A549 (cell line): ENCODE measurements around the gene SYCE3. TPM values are rescaled to one million over a fixed set of nuclear protein-coding genes. Genes with fewer than 3 reads are reported as not detected.

ENCODE experiments used
- ATAC-seq, 2 experiments: fragments of 200-7000 bp in 1 of 2; fragments of >200 bp in 1 of 2; cut with Nextera tagmentation in 1 of 2; cut with Tn5 transposase in 1 of 2; 3 replicates each; pipeline versions ENCODE4 v1.8.0 to v1.9.1; 2018 to 2020; ENCODE audit warnings: mild to moderate bottlenecking in 1 of 2, moderate library complexity in 1 of 2
- CTCF ChIA-PET: fragments of 300-600 bp; sonication (Branson Sonifier 250); formaldehyde crosslinking; extraction: SDS; loops from one replicate; lab custom pipeline; 2021; ENCODE audit warnings: antibody characterized with exemption, inconsistent platforms; lab: Yijun Ruan, JAX
- POLR2A ChIA-PET: fragments of 350-600 bp; formaldehyde crosslinking; extraction: SDS; loops from one replicate; lab custom pipeline; 2021; ENCODE audit warnings: antibody characterized with exemption, inconsistent platforms; lab: Yijun Ruan, JAX
- DNase-seq, 2 experiments: peaks; one replicate each; pipeline versions ENCODE4 v3.0.0 to v3.0.0-alpha.2; 2011 to 2016; ENCODE audit warnings: low read depth in 1 of 2, low spot score in 1 of 2
- FAIRE-seq: peaks from 2 replicates; lab custom pipeline; 2011; peaks lifted over from hg19 to GRCh38; lab: Jason Lieb, UNC
- H3K27ac ChIP-seq, 2 experiments: fragments of >200 bp; sonication (Bioruptor Twin); formaldehyde crosslinking; 3 replicates each; pipeline ENCODE4 v1.5.1; 2016 to 2017
- H3K4me1 ChIP-seq: fragments of >200 bp; sonication (Bioruptor Twin); formaldehyde crosslinking; 3 replicates; pipeline ENCODE4 v1.6.1; 2016
- H3K4me2 ChIP-seq: fragments of >200 bp; sonication (Bioruptor Twin); formaldehyde crosslinking; 3 replicates; pipeline ENCODE4 v1.6.1; 2016
- H3K4me3 ChIP-seq: fragments of >200 bp; sonication (Bioruptor Twin); formaldehyde crosslinking; 3 replicates; pipeline ENCODE4 v1.5.1; 2016
- H3K9me3 ChIP-seq: fragments of >200 bp; sonication (Bioruptor Twin); formaldehyde crosslinking; 3 replicates; pipeline ENCODE4 v1.6.1; 2016
- BHLHE40 ChIP-seq: IDR thresholded peaks from 2 replicates; pipeline ENCODE4 v1.6.1; 2012; ENCODE audit warnings: low read depth, low read length, inconsistent platforms
- E2F6 ChIP-seq: IDR thresholded peaks from 2 replicates; pipeline ENCODE4 v1.6.1; 2012; ENCODE audit warnings: low read depth, borderline replicate concordance
- EHF ChIP-seq: fragments of 250-450 bp; sonication (Bioruptor Pico); IDR thresholded peaks from 2 replicates; pipeline ENCODE4 v1.5.0; 2020; ENCODE audit warnings: mild to moderate bottlenecking
- FOSB ChIP-seq: fragments of 250-450 bp; sonication (Bioruptor Pico); IDR thresholded peaks from 2 replicates; pipeline ENCODE4 v1.5.0; 2020; ENCODE audit warnings: mild to moderate bottlenecking, moderate library complexity
- FOSL2 ChIP-seq, 2 experiments: fragments of 450-650 bp in 1 of 2; fragments of >200 bp in 1 of 2; sonication (Bioruptor Twin) in 1 of 2; formaldehyde crosslinking; IDR thresholded peaks; 2 replicates each; pipeline versions ENCODE4 v1.5.0 to v1.6.1; 2016 to 2020; ENCODE audit warnings: mild to moderate bottlenecking in 1 of 2, moderate library complexity in 1 of 2
- HES2 ChIP-seq: fragments of >200 bp; sonication (Bioruptor Twin); formaldehyde crosslinking; IDR thresholded peaks from 2 replicates; pipeline ENCODE4 v1.6.1; 2016
- HMGXB4 ChIP-seq: fragments of 250-450 bp; sonication (Bioruptor Pico); IDR thresholded peaks from 2 replicates; pipeline ENCODE4 v1.5.0; 2021; ENCODE audit warnings: mild to moderate bottlenecking, moderate library complexity, borderline replicate concordance
- HOXB13 ChIP-seq: fragments of 250-450 bp; sonication (Bioruptor Pico); IDR thresholded peaks from 2 replicates; pipeline ENCODE4 v1.5.0; 2020; ENCODE audit warnings: low read depth, mild to moderate bottlenecking, moderate library complexity
- JUNB ChIP-seq: fragments of >200 bp; sonication (Bioruptor Twin); formaldehyde crosslinking; IDR thresholded peaks from 2 replicates; pipeline ENCODE4 v1.6.1; 2016
- KDM1A ChIP-seq: fragments of 200-600 bp; sonication (generic); IDR thresholded peaks from 2 replicates; pipeline ENCODE4 v1.6.1; 2016; ENCODE audit warnings: low read depth, mild to moderate bottlenecking
- NPAS2 ChIP-seq: fragments of 250-450 bp; sonication (Bioruptor Pico); IDR thresholded peaks from 2 replicates; pipeline ENCODE4 v1.8.0; 2022; ENCODE audit warnings: mild to moderate bottlenecking, moderate library complexity, borderline replicate concordance
- NR3C1 ChIP-seq: fragments of >200 bp; sonication (Bioruptor Twin); formaldehyde crosslinking; IDR thresholded peaks from 3 replicates; pipeline ENCODE4 v1.6.1; 2017
- PHF8 ChIP-seq: fragments of 200-600 bp; sonication (generic); IDR thresholded peaks from 2 replicates; pipeline ENCODE4 v1.6.1; 2016; ENCODE audit warnings: low read depth, mild to moderate bottlenecking, antibody characterized with exemption, moderate library complexity, borderline replicate concordance
- POLR2AphosphoS2 ChIP-seq: conservative IDR thresholded peaks from 2 replicates; pipeline ENCODE4 v1.6.1; 2012; ENCODE audit warnings: low read length, improper control_type of control experiment, inconsistent platforms
- RARB ChIP-seq: fragments of 250-450 bp; sonication (Bioruptor Pico); IDR thresholded peaks from 2 replicates; pipeline ENCODE4 v1.8.0; 2021; ENCODE audit warnings: mild to moderate bottlenecking, moderate library complexity
- RFX5 ChIP-seq: fragments of 450-650 bp; IDR thresholded peaks from 2 replicates; pipeline ENCODE4 v1.7.1; 2014; ENCODE audit warnings: antibody characterized with exemption, mild to moderate bottlenecking, moderate library complexity
- SREBF2 ChIP-seq: fragments of 450-650 bp; IDR thresholded peaks from 2 replicates; pipeline ENCODE4 v1.6.1; 2014; ENCODE audit warnings: mild to moderate bottlenecking, moderate library complexity
- TP53 ChIP-seq: fragments of 250-450 bp; sonication (Bioruptor Pico); IDR thresholded peaks from 2 replicates; pipeline ENCODE4 v1.5.0; 2021; ENCODE audit warnings: mild to moderate bottlenecking, moderate library complexity
- ZFP36 ChIP-seq: fragments of 450-650 bp; IDR thresholded peaks from 2 replicates; pipeline ENCODE4 v1.6.1; 2014; ENCODE audit warnings: borderline replicate concordance; ENCODE audit not compliant: partially characterized antibody
- ZNF302 ChIP-seq: fragments of 250-450 bp; sonication (Bioruptor Pico); IDR thresholded peaks from 2 replicates; pipeline ENCODE4 v1.9.0; 2021; ENCODE audit warnings: inconsistent platforms, mild to moderate bottlenecking, moderate library complexity
- ZSCAN20 ChIP-seq: fragments of 250-450 bp; sonication (Bioruptor Pico); IDR thresholded peaks from 2 replicates; pipeline ENCODE4 v1.8.0; 2022; ENCODE audit warnings: mild to moderate bottlenecking, moderate library complexity
- WGBS: methylation state at CpG from one replicate; pipeline ENCODE4 v1.1.6; 2017; ENCODE audit errors: missing lambda C conversion rate; 5-methylcytosine and 5-hydroxymethylcytosine counted together
- polyA plus RNA-seq, 4 experiments: library from polyadenylated mRNA; depleted of rRNA in 3 of 4; stranded (reverse); fragments of >200 nt; fragmentation: RNase III in 1 of 4; extraction: RNeasy Plus Mini Kit Qiagen cat#74134 plus additional on column Dnase treatment in 1 of 4; gene quantifications; 2 replicates in 3 of 4; 3 replicates in 1 of 4; pipeline ENCODE4 v1.2.3, GENCODE V29; 2011 to 2017
- TF ChIP-seq, protein P1 (sequence below): fragments of 200-600 bp; sonication (generic); IDR thresholded peaks from 2 replicates; pipeline ENCODE4 v1.6.1; 2016; ENCODE audit warnings: antibody characterized with exemption, mild to moderate bottlenecking, moderate library complexity
- TF ChIP-seq, protein P2 (sequence below): fragments of >200 bp; sonication (Bioruptor Twin); formaldehyde crosslinking; IDR thresholded peaks from 3 replicates; pipeline ENCODE4 v1.5.1; 2016
- TF ChIP-seq, protein P3 (sequence below): fragments of 150-350 bp; IDR thresholded peaks from 2 replicates; pipeline ENCODE4 v1.6.1; 2014; ENCODE audit warnings: low read depth, mild to moderate bottlenecking, low read length

SYCE3 gene
- polyA plus RNA-seq, 2 of the 4 experiments (the other 2 are of a cell fraction), result 0.45 to 0.59 TPM

DNA sequence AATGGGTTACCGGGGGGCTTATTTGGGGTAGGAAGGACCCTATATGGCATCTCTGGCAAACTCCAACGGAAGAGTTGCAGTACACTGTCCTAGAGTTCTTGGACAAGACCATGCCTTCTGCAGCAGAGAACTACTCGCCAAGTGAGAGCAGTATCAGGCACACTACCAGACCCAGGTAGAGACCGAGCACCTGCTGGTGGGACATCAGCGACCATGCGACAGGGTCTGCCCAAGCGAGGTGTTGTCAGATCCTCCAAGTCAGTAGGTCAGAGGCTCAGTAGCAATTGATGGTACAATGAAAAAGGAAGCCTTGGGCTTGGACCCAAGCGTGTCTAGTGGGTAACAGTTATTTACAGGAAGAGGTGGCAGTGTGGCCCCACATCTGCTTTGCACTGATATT is 23.1 kb upstream of the SYCE3 start:
- ATAC-seq, result no peak
- DNase-seq, result no peak
- POLR2A ChIA-PET, result no interaction called here

DNA sequence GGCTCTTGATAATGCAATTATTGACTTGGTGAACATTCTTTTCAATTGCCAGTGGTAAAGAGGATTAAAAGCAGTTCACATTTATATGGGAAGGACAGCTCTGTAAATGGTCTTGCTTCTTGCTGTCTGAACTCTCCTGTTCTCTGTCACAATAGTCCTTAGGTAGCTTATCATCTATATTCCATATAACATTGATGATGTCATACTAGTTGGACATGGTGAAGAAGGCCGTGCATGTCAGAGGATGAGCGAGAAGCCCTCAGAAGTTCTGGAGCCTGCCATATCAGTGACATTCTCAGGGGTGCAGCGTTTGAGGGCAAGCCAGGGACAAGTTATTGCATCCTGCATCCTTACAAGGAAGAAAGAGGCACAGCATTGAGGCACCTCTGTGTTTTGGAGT is 22.5 kb upstream of the SYCE3 start:
- CTCF ChIA-PET, result no interaction called here
- WGBS, result 87% methylated on average over 3 of the region's 3 CpGs
- TF ChIP-seq JUNB (no peak), BHLHE40 (no peak), SREBF2 (no peak), HMGXB4 (CRISPR knock-in tag) (no peak), KDM1A (no peak), E2F6 (no peak), POLR2AphosphoS2 (no peak), RARB (CRISPR knock-in tag) (no peak)
- TF ChIP-seq, protein P1, sequence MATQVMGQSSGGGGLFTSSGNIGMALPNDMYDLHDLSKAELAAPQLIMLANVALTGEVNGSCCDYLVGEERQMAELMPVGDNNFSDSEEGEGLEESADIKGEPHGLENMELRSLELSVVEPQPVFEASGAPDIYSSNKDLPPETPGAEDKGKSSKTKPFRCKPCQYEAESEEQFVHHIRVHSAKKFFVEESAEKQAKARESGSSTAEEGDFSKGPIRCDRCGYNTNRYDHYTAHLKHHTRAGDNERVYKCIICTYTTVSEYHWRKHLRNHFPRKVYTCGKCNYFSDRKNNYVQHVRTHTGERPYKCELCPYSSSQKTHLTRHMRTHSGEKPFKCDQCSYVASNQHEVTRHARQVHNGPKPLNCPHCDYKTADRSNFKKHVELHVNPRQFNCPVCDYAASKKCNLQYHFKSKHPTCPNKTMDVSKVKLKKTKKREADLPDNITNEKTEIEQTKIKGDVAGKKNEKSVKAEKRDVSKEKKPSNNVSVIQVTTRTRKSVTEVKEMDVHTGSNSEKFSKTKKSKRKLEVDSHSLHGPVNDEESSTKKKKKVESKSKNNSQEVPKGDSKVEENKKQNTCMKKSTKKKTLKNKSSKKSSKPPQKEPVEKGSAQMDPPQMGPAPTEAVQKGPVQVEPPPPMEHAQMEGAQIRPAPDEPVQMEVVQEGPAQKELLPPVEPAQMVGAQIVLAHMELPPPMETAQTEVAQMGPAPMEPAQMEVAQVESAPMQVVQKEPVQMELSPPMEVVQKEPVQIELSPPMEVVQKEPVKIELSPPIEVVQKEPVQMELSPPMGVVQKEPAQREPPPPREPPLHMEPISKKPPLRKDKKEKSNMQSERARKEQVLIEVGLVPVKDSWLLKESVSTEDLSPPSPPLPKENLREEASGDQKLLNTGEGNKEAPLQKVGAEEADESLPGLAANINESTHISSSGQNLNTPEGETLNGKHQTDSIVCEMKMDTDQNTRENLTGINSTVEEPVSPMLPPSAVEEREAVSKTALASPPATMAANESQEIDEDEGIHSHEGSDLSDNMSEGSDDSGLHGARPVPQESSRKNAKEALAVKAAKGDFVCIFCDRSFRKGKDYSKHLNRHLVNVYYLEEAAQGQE, result no peak

More for the DNA sequence above, 23.1 kb upstream of the SYCE3 start:
- no peak overlapping the region for H3K4me3 ChIP-seq
- no peak for FAIRE-seq
- no peak overlapping the region for H3K27ac ChIP-seq
- 83% methylated on average over 7 of the region's 8 CpGs for WGBS
- H3K9me3 ChIP-seq, result no peaks in the 10 kb centered on the region
- H3K4me2 ChIP-seq, result no peak overlapping the region
- TF ChIP-seq HES2 (no peak), RARB (CRISPR knock-in tag) (no peak), TP53 (CRISPR knock-in tag) (no peak), PHF8 (no peak), ZFP36 (no peak), ZNF302 (CRISPR knock-in tag) (no peak), RFX5 (no peak), EHF (CRISPR knock-in tag) (no peak), NR3C1 (no peak), NPAS2 (CRISPR knock-in tag) (no peak), KDM1A (no peak), HOXB13 (CRISPR knock-in tag) (no peak), FOSL2 (IDR thresholded peaks at IDR 0.05) (no peak), FOSL2 (CRISPR knock-in tag; IDR thresholded peaks at IDR 0.05) (no peak), JUNB (no peak), ZSCAN20 (no peak), FOSB (CRISPR knock-in tag) (no peak)
- TF ChIP-seq, protein P2, sequence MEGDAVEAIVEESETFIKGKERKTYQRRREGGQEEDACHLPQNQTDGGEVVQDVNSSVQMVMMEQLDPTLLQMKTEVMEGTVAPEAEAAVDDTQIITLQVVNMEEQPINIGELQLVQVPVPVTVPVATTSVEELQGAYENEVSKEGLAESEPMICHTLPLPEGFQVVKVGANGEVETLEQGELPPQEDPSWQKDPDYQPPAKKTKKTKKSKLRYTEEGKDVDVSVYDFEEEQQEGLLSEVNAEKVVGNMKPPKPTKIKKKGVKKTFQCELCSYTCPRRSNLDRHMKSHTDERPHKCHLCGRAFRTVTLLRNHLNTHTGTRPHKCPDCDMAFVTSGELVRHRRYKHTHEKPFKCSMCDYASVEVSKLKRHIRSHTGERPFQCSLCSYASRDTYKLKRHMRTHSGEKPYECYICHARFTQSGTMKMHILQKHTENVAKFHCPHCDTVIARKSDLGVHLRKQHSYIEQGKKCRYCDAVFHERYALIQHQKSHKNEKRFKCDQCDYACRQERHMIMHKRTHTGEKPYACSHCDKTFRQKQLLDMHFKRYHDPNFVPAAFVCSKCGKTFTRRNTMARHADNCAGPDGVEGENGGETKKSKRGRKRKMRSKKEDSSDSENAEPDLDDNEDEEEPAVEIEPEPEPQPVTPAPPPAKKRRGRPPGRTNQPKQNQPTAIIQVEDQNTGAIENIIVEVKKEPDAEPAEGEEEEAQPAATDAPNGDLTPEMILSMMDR, result no peak
- TF ChIP-seq, protein P3, sequence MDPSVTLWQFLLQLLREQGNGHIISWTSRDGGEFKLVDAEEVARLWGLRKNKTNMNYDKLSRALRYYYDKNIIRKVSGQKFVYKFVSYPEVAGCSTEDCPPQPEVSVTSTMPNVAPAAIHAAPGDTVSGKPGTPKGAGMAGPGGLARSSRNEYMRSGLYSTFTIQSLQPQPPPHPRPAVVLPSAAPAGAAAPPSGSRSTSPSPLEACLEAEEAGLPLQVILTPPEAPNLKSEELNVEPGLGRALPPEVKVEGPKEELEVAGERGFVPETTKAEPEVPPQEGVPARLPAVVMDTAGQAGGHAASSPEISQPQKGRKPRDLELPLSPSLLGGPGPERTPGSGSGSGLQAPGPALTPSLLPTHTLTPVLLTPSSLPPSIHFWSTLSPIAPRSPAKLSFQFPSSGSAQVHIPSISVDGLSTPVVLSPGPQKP, result no peak
- TF ChIP-seq, protein P1, result no peak
- TF ChIP-seq, all 56 proteins: peak for 0
- peaks cover 12% of the 10 kb centered on the region; the same call in 1 of the 3 replicates for H3K4me1 ChIP-seq
- CTCF ChIA-PET, result no interaction called here

More for the DNA sequence above, 22.5 kb upstream of the SYCE3 start:
- Histone ChIP-seq H3K4me1 (peaks cover 12% of the 10 kb centered on the region; the same call in 1 of the 3 replicates), H3K27ac (no peak overlapping the region), H3K4me2 (no peak overlapping the region), H3K9me3 (no peaks in the 10 kb centered on the region), H3K4me3 (no peak overlapping the region)
- DNase-seq, result no peak
- POLR2A ChIA-PET, result interaction anchor here (1.7 kb wide), 1 partner anchor 15 kb away, joined by 4 read pairs; no protein-coding TSS in a partner anchor
- ATAC-seq, result no peak
- no peak for FAIRE-seq
